GM19438 (cell line): Measurements from ENCODE around the gene PF4V1.

Experiments
- ATAC-seq: cut with Tn5 transposase; IDR thresholded peaks from one replicate; pipeline ENCODE4 v1.9.1; 2021; ENCODE audit warnings: low read depth; ENCODE audit not compliant: unreplicated experiment

Gene PF4V1

DNA sequence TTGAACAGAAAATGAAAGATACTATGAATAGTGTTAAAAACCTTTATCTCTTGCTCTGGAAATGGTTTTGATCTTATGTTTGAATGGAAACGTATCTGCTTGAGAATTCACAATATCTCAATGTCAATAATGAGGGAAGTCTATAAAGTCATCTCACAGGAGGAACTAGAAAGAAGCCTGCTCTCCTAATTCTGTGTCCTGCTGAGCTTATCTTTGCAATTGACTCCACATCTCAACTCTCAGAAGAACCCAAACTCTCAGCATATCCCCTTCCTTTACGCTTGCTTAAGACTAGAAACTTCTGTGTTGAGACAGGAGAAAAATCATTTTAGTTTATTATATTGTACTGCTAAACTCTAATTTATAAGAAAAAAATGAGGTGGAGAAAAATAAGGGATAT lies 8.3 kb upstream of the PF4V1 start:
- no peak for ATAC-seq

- ATAC-seq: no peak
Measured at GRCh38 chr4:73847526-73848182, 5.4 kb upstream of the PF4V1 start.

DNA sequence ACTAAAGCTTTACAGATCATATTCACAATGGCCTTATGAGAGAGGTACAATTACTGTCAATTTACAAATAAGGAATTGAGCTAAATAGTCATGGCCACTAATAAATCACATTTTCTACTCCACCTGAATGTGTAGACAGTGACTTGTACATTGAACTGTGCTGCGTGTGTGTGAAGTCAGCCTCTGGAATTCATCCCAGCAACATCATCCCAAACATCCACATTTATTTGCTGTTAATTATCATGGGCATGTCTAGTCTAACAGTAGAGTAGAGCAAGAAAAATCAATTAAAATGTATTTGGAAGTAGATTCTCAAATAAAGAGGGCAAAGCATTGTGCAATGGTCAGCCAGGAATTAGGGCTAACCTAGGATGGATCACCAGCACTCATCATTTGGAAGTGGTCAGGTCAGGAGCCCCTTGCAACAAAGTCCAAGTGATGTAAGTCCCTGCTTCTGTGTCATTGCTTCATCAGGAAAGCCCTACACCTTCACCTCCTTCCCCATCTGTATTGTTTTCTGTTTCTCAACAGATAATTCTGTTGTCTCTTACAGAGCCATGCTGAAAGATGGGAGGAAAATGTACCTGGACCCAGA lies 4.8 kb upstream of the PF4V1 start:
- ATAC-seq: no peak

- no peak for ATAC-seq
Measured at GRCh38 chr4:73850261-73850970, 2.7 kb upstream of the PF4V1 start.

DNA sequence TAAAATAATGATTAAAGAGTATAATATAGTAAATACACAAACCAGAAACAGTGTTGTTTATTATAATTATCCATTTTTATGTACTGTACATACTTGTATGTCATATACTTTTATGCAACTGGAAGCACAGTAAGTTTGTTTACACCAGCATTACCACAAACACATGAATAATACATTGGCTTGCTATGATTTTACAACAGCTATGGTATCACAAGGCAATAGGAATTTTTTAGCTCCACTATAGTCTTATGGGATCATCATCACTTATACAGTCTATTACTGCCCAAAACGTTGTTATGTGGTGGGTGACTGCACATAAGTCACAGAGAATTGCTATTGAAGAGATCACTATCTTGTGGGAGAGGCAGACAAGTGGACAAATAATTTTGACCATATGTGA lies 1.8 kb upstream of the PF4V1 start:
- no peak for ATAC-seq

- no peak for ATAC-seq
Measured at GRCh38 chr4:73852771-73853170, 325 bp upstream of the PF4V1 start.

GRCh38 chr4:73853718-73854473 lies 800 bp downstream of the PF4V1 start:
- ATAC-seq: no peak

GRCh38 chr4:73855406-73855805 lies 2.3 kb downstream of the PF4V1 start:
- ATAC-seq: no peak

DNA sequence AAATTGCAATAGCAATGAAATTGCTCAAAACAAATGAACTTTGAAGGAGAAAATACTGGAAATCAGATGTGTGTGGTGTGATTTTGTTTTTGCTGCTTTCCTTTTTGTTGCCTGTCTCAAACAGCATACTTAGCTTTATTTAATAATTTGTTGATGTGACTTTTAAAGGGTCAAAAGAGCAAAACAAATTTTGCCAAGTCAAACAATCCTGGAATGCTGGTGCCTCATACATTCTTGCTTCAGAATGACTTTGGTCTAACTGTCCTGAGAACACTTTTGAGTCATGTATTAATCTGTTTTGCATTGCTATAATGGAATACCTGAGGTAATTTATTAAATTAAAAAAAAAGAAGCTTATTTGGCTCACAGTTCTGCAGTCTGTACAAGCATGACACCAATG lies 3.4 kb downstream of the PF4V1 start:
- ATAC-seq: no peak

- ATAC-seq: no peak
Measured at GRCh38 chr4:73859614-73860088, 6.6 kb downstream of the PF4V1 start.

- no peak for ATAC-seq
Measured at GRCh38 chr4:73860181-73860580, 7.1 kb downstream of the PF4V1 start.

GRCh38 chr4:73860917-73861316 lies 7.8 kb downstream of the PF4V1 start:
- no peak for ATAC-seq

GRCh38 chr4:73862322-73862721 lies 9.2 kb downstream of the PF4V1 start:
- no peak for ATAC-seq

DNA sequence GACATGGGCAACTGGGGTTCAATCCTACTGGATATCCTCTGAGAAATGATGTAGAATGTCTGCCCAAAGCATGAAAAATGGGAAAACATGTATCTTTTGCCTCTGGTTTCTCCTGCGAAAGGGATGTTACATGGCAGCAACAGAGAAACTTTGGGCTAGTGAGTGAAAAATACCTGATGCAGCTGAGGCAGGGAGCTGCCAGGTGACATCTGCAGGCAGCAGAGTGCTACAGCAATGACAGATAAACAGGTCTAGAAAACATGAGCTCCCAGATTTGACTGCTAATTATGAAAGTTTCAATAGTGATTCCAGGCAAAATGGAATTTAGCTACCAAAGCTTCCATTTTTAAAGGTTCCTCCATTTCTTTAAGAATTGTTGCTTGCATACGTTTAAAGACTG lies 11.3 kb downstream of the PF4V1 start:
- no peak for ATAC-seq

DNA sequence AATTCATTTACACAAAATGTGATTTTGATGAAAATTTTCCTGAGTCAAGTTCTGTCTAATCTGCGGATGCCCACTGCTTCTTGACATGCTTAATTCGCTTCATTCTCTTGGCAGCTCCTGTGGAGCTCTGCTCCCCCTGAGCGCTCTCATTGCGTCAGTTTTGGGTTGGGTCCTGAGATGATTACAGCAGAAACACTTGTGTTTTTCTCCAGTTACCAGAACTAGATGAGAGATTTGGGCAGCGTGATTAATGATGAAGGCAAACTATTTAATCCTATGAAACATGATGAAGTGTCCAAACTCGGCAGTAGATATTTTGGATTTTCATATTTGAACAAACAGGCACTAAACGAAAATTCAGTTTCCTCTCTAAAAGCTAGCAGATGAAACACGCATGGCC lies 11.9 kb downstream of the PF4V1 start:
- no peak for ATAC-seq

- ATAC-seq: no peak
Measured at GRCh38 chr4:73865431-73866096, 12.5 kb downstream of the PF4V1 start.

DNA sequence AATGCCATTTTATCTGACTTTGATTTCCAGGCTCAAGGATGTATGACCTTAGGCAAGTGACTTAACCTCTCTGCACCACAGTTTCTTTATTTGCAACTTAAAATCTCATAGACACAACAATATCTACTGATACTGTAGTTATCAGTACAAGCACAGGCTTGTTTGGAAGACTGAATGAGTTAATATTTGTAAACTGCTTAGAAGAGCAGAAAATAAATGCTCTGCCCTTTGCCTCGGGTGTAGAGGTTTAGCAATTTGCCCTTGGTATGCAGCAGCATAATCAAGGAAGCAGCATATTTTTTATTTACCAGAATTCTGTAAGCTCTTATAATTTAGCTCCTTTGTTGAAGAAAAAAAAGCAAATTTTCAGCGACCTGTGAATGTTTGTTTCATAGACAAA lies 13.2 kb downstream of the PF4V1 start:
- ATAC-seq: no peak

DNA sequence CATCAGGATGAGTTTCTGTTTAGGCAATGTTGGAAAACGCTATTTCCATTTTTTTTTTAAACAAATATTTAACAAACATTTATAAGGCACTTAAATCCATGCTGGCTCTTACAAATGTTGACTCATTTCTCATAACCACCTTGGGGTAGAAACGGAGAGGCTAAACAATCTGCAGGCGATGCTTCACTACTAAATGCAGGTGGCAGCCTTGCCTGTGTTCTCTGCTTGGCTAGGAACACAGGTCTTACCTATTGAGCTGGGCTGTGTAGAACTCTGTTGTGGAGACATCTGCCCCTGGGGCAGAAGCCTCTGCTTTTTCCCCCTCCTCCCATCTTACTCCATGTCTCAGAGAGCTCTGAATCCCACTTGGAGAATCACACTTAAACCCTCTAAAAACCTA lies 14.7 kb downstream of the PF4V1 start:
- no peak for ATAC-seq

DNA sequence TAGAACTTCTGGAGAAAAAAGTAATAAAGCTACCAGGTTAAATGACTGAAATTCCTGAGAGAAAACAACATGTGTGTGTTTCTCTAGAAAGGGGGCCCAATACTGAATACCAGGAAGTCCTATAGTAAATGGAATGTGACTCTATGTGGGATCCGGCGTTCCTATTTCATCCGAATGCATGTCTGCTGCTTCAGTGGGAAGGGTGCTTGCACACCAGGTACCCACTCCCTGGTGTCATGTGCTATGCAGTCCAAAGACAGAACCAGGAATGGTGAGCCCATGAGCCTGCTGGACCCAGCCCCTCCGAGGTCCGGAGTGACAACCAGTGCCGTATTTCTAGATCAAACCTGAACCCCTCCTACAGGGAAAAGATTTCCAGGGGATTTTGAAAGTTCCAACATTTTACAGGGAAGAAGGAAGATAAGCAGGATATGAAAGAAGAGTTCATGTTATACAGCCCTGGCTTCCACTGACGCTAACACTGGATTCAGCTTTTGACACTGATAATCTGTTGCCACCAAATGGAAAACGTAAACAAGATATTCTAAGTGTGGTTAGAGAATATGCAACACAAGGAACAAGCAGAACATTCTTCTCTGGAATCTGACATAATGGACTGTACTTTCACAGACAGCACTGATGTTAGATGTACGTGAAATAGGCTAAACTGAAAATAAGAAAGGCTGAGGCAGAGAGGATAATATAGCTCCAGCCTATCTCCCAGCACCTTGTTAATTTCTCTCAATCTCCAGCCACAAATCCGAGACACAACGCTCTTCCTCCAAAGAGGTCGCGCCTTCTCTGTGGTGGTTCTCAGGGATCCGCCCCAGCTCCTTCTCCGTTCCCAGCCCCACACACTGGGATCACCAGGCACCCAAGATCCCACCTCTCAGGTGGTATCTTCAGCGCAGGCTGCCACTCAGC lies 15.4 kb downstream of the PF4V1 start:
- ATAC-seq: no peak
